ENCODE results near the gene HOXC12. TPM values are rescaled to one million over a fixed set of nuclear protein-coding genes. Genes with fewer than 3 reads are reported as not detected.

HOXC12 gene
- total and polyA plus RNA-seq, 4 donors: not detected

DNA sequence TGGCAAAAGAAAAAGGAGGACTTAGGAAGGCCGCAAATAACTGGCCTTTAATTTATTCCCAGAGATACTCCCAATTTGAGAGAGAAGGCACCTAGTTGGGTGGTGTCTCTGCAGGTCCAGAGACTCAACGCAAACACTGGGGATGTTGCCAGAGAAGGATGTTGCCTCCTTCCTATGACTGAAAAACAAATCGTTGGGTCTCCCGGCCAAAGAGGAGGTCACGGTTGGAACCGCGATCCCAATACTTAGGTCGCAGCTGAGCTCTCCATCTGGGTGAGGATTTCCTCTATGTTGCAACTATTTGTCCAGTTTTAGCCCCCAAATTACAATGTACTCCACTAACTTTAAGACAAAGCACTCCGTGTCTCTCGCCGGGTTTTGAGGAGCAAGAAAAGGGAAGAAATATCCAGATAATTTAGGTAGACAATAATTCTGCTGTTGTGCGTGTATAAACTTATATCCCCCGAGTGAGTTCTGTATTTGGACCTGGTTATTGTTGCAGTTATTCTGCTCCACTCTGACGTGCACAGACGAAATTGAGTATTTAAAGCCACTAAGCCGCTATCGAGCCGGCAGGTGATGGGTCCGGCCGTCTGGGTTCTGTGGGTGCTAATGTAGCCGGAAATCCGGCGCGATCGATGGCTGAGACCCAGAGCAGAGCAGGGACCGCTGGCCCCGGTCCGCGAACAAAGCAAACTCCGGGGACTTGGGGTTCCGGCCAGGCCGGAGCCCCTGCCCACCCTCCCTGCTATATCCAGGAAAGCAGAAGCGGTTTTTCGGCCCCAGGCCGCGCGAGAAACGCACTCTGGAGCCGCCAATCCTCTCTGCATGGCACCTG is 5.7 kb downstream of the HOXC12 start:
- Histone ChIP-seq H3K9ac (ENCODE audit: low read depth in 1 of 2, low read length in 2 of 2) (no peak overlapping the region), H3K9me3 (ENCODE audit: control insufficient read depth in 4 of 4, low read length in 3 of 4) (peaks cover 0 to 3% (median 0%) of the 10 kb centered on the region in 4 donors), H3K27me3 (ENCODE audit: control insufficient read depth in 4 of 4, insufficient read depth in 4 of 4, low read length in 3 of 4) (peaks cover 4 to 58% (median 38%) of the 10 kb centered on the region in 4 donors), H3K4me3 (ENCODE audit: low read depth in 1 of 3, low read length in 3 of 3) (no peak overlapping the region), H3K36me3 (ENCODE audit: control insufficient read depth in 4 of 4, insufficient read depth in 3 of 4, low read depth in 1 of 4, low read length in 3 of 4) (no peaks in the 10 kb centered on the region), H3K27ac (ENCODE audit: low read depth in 1 of 2, low read length in 2 of 2) (no peak overlapping the region), H3K4me1 (ENCODE audit: control insufficient read depth in 4 of 4, insufficient read depth in 4 of 4, low read length in 3 of 4) (peaks cover 0 to 5% (median 0%) of the 10 kb centered on the region in 4 donors)
- 10% methylated on average over 39 of the region's 39 CpGs for WGBS
- no peak for TF ChIP-seq EGR1 (IDR thresholded peaks at IDR 0.05; ENCODE audit: low read depth in 2 of 2)
- no peak for TF ChIP-seq TAF1 (conservative IDR thresholded peaks at IDR 0.05)
- no peak for TF ChIP-seq YY1 (IDR thresholded peaks at IDR 0.05)
- TF ChIP-seq, protein P1, sequence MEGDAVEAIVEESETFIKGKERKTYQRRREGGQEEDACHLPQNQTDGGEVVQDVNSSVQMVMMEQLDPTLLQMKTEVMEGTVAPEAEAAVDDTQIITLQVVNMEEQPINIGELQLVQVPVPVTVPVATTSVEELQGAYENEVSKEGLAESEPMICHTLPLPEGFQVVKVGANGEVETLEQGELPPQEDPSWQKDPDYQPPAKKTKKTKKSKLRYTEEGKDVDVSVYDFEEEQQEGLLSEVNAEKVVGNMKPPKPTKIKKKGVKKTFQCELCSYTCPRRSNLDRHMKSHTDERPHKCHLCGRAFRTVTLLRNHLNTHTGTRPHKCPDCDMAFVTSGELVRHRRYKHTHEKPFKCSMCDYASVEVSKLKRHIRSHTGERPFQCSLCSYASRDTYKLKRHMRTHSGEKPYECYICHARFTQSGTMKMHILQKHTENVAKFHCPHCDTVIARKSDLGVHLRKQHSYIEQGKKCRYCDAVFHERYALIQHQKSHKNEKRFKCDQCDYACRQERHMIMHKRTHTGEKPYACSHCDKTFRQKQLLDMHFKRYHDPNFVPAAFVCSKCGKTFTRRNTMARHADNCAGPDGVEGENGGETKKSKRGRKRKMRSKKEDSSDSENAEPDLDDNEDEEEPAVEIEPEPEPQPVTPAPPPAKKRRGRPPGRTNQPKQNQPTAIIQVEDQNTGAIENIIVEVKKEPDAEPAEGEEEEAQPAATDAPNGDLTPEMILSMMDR (IDR thresholded peaks at IDR 0.05; ENCODE audit: low read depth, low read length, missing input control): no peak
- TF ChIP-seq HNF4A (conservative IDR thresholded peaks at IDR 0.05): no peak
- no peak for TF ChIP-seq RXRA (IDR thresholded peaks at IDR 0.05)
- no peak for TF ChIP-seq SP1 (IDR thresholded peaks at IDR 0.05)
- TF ChIP-seq, protein P2, sequence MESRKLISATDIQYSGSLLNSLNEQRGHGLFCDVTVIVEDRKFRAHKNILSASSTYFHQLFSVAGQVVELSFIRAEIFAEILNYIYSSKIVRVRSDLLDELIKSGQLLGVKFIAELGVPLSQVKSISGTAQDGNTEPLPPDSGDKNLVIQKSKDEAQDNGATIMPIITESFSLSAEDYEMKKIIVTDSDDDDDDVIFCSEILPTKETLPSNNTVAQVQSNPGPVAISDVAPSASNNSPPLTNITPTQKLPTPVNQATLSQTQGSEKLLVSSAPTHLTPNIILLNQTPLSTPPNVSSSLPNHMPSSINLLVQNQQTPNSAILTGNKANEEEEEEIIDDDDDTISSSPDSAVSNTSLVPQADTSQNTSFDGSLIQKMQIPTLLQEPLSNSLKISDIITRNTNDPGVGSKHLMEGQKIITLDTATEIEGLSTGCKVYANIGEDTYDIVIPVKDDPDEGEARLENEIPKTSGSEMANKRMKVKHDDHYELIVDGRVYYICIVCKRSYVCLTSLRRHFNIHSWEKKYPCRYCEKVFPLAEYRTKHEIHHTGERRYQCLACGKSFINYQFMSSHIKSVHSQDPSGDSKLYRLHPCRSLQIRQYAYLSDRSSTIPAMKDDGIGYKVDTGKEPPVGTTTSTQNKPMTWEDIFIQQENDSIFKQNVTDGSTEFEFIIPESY (IDR thresholded peaks at IDR 0.05): no peak
- TF ChIP-seq, protein P3, sequence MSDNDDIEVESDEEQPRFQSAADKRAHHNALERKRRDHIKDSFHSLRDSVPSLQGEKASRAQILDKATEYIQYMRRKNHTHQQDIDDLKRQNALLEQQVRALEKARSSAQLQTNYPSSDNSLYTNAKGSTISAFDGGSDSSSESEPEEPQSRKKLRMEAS (IDR thresholded peaks at IDR 0.05): no peak
- TF ChIP-seq HNF4G (IDR thresholded peaks at IDR 0.05): no peak
- no peak for TF ChIP-seq NR2F2 (IDR thresholded peaks at IDR 0.05)
- TF ChIP-seq FOXA1 (IDR thresholded peaks at IDR 0.05): no peak
- no peak for TF ChIP-seq FOXA2 (IDR thresholded peaks at IDR 0.05)
- no peak for TF ChIP-seq JUND (IDR thresholded peaks at IDR 0.05)
- TF ChIP-seq, protein P4, sequence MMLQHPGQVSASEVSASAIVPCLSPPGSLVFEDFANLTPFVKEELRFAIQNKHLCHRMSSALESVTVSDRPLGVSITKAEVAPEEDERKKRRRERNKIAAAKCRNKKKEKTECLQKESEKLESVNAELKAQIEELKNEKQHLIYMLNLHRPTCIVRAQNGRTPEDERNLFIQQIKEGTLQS (IDR thresholded peaks at IDR 0.05): no peak
- TF ChIP-seq RAD21 (IDR thresholded peaks at IDR 0.05): no peak
- TF ChIP-seq, protein P5, sequence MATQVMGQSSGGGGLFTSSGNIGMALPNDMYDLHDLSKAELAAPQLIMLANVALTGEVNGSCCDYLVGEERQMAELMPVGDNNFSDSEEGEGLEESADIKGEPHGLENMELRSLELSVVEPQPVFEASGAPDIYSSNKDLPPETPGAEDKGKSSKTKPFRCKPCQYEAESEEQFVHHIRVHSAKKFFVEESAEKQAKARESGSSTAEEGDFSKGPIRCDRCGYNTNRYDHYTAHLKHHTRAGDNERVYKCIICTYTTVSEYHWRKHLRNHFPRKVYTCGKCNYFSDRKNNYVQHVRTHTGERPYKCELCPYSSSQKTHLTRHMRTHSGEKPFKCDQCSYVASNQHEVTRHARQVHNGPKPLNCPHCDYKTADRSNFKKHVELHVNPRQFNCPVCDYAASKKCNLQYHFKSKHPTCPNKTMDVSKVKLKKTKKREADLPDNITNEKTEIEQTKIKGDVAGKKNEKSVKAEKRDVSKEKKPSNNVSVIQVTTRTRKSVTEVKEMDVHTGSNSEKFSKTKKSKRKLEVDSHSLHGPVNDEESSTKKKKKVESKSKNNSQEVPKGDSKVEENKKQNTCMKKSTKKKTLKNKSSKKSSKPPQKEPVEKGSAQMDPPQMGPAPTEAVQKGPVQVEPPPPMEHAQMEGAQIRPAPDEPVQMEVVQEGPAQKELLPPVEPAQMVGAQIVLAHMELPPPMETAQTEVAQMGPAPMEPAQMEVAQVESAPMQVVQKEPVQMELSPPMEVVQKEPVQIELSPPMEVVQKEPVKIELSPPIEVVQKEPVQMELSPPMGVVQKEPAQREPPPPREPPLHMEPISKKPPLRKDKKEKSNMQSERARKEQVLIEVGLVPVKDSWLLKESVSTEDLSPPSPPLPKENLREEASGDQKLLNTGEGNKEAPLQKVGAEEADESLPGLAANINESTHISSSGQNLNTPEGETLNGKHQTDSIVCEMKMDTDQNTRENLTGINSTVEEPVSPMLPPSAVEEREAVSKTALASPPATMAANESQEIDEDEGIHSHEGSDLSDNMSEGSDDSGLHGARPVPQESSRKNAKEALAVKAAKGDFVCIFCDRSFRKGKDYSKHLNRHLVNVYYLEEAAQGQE (IDR thresholded peaks at IDR 0.05): no peak
- no peak for TF ChIP-seq GABPA (IDR thresholded peaks at IDR 0.05 in 1 of 2, conservative IDR thresholded peaks at IDR 0.05 in 1 of 2)
- no peak for DNase-seq (ENCODE audit: low spot score)

Measured in liver (tissue), 9 donors.